ENCODE results near the gene VGLL1.

DNA sequence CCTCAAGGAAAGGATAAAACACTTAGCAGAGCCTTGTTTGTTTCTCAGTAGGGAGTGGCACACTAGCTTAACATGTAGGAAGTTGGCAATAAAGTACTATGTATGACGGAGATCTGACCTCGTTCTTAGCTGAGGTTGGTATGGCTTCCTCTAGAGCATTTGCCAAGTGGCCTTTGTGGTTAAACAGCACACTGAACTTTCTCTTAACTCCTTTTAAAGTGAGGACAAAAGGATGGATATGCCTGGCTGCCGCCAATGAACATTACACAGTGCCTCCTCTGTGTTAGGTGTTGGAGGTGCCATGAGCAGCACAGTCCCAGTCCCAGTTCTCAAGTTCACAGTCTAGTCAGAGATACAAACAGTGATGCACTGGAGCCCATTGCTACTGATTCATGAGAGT is 54.4 kb downstream of the VGLL1 start:
- TF ChIP-seq SP1 (IDR thresholded peaks at IDR 0.05) = no peak
- TF ChIP-seq, protein P1, sequence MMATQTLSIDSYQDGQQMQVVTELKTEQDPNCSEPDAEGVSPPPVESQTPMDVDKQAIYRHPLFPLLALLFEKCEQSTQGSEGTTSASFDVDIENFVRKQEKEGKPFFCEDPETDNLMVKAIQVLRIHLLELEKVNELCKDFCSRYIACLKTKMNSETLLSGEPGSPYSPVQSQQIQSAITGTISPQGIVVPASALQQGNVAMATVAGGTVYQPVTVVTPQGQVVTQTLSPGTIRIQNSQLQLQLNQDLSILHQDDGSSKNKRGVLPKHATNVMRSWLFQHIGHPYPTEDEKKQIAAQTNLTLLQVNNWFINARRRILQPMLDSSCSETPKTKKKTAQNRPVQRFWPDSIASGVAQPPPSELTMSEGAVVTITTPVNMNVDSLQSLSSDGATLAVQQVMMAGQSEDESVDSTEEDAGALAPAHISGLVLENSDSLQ (IDR thresholded peaks at IDR 0.05) = no peak
- no peak for TF ChIP-seq TARDBP (IDR thresholded peaks at IDR 0.05)
- TF ChIP-seq SUZ12 (IDR thresholded peaks at IDR 0.05) = no peak
- no peak for TF ChIP-seq FOXK2 (IDR thresholded peaks at IDR 0.05)
- TF ChIP-seq L3MBTL2 (conservative IDR thresholded peaks at IDR 0.05) = no peak
- TF ChIP-seq ZNF384 (IDR thresholded peaks at IDR 0.05) = no peak
- TF ChIP-seq FOXM1 (IDR thresholded peaks at IDR 0.05; ENCODE audit: borderline replicate concordance) = no peak
- TF ChIP-seq BHLHE40 (IDR thresholded peaks at IDR 0.05; ENCODE audit: borderline replicate concordance) = no peak
- TF ChIP-seq ARNT (IDR thresholded peaks at IDR 0.05) = no peak
- no peak for TF ChIP-seq HDGF (IDR thresholded peaks at IDR 0.05; ENCODE audit: borderline replicate concordance)
- no peak for TF ChIP-seq FOXA1 (IDR thresholded peaks at IDR 0.05)
- TF ChIP-seq CTBP1 (IDR thresholded peaks at IDR 0.05; ENCODE audit: borderline replicate concordance) = no peak
- TF ChIP-seq ELF4 (IDR thresholded peaks at IDR 0.05) = no peak
